NB4 (cell line): ENCODE results near the gene BMP7.

Experiments used
- DNase-seq: peaks from one replicate; pipeline ENCODE4 v3.0.0; 2010; ENCODE audit warnings: low read depth
- H3K4me3 ChIP-seq: one replicate; pipeline ENCODE4 v1.5.1; 2011; ENCODE audit warnings: mild to moderate bottlenecking, low read depth, low read length, moderate library complexity
- MAX ChIP-seq: IDR thresholded peaks from 2 replicates; pipeline ENCODE4 v1.6.1; 2011; ENCODE audit warnings: low read depth, low read length
- MYC ChIP-seq: IDR thresholded peaks from 2 replicates; pipeline ENCODE4 v1.6.1; 2011; ENCODE audit warnings: low read depth, low read length
- POLR2A ChIP-seq: IDR thresholded peaks from 2 replicates; pipeline ENCODE4 v1.6.1; 2011; ENCODE audit warnings: mild to moderate bottlenecking; ENCODE audit not compliant: insufficient read length; ENCODE audit errors: extremely low read depth
- TF ChIP-seq, protein P1 (sequence below): IDR thresholded peaks from one replicate; pipeline ENCODE4 v1.5.1; 2012; ENCODE audit warnings: low read depth, low read length

BMP7 gene

GRCh38 chr20:57146155-57146554, 120.3 kb downstream of the BMP7 start:
- H3K4me3 ChIP-seq: no peak overlapping the region
- TF ChIP-seq, protein P1, sequence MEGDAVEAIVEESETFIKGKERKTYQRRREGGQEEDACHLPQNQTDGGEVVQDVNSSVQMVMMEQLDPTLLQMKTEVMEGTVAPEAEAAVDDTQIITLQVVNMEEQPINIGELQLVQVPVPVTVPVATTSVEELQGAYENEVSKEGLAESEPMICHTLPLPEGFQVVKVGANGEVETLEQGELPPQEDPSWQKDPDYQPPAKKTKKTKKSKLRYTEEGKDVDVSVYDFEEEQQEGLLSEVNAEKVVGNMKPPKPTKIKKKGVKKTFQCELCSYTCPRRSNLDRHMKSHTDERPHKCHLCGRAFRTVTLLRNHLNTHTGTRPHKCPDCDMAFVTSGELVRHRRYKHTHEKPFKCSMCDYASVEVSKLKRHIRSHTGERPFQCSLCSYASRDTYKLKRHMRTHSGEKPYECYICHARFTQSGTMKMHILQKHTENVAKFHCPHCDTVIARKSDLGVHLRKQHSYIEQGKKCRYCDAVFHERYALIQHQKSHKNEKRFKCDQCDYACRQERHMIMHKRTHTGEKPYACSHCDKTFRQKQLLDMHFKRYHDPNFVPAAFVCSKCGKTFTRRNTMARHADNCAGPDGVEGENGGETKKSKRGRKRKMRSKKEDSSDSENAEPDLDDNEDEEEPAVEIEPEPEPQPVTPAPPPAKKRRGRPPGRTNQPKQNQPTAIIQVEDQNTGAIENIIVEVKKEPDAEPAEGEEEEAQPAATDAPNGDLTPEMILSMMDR: no peak
- TF ChIP-seq MYC (no peak), POLR2A (no peak), MAX (no peak)
- DNase-seq: no peak

- TF ChIP-seq MAX (no peak), MYC (no peak), POLR2A (no peak)
- TF ChIP-seq, protein P1: no peak
- H3K4me3 ChIP-seq: no peak overlapping the region
- no peak for DNase-seq
Observed at GRCh38 chr20:57145089-57145631, 121.3 kb downstream of the BMP7 start.

DNA sequence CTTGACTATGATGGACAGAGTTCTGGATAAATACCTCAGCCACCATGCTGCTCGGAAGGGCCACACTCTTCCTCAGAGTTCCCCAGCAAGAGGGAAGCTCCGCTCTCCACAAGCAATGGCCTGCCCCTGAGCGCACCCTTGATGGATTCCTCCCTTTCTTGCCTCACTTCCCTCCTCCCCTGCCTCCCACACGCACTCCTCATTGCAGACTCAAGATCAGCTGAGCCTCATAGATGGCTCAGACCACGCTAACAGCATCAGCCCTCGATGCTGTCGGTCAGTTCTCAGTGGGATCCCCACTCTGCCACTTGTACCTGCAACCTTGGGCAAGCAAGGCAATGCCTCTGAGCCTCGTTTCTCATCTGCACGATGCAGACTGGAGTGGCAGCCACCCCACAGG, 123.3 kb downstream of the BMP7 start:
- TF ChIP-seq POLR2A: no peak
- TF ChIP-seq MAX: peak; percentile 57
- TF ChIP-seq, protein P1: no peak
- peak; percentile 58 for TF ChIP-seq MYC
- DNase-seq: peak; percentile 75
- H3K4me3 ChIP-seq: no peak overlapping the region

GRCh38 chr20:57142667-57143066, 123.8 kb downstream of the BMP7 start:
- H3K4me3 ChIP-seq: no peak overlapping the region
- TF ChIP-seq POLR2A (no peak), MAX (no peak), MYC (no peak)
- TF ChIP-seq, protein P1: no peak
- DNase-seq: no peak

DNA sequence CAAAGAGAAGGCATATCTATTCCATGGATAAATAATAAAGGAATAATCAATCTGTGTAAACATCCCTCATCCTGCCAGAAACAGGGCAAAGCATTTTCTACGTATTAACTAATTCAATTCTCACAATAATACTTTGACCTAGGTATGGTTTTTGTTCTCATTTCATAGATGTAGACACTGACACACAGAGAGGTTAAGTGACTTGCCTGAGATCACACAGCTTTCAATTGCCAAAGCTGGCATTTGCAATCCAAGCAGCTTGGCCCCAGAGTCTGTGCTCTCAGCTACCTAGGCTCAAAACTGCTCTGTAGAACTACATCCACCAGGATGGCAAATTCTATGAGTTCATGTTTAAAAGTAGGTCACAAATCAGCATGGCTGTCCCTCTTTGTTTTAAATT, 124.9 kb downstream of the BMP7 start:
- no peak for TF ChIP-seq POLR2A
- TF ChIP-seq, protein P1: no peak
- no peak overlapping the region for H3K4me3 ChIP-seq
- DNase-seq: no peak

GRCh38 chr20:57140416-57140965, 126.0 kb downstream of the BMP7 start:
- H3K4me3 ChIP-seq: no peak overlapping the region
- DNase-seq: no peak
- no peak for TF ChIP-seq POLR2A
- TF ChIP-seq MYC: no peak
- no peak for TF ChIP-seq MAX
- TF ChIP-seq, protein P1: no peak
